ENCODE measurements around the gene ST3GAL2. TPM values are rescaled to one million over a fixed set of nuclear protein-coding genes. Genes with fewer than 3 reads are reported as not detected.

Gene ST3GAL2
- total and polyA plus RNA-seq, 2 donors (not counting 3 experiments of a cell fraction or from before 2014, with no cell fraction given) = 23.0 to 50.4 TPM

- no peaks in the 10 kb centered on the region for H3K79me2 ChIP-seq (ENCODE audit: control insufficient read depth, insufficient read depth, low read length)
- H3K9ac ChIP-seq (replicated peaks; ENCODE audit: extremely low read depth, insufficient read depth, low read length) = no peak overlapping the region
- H4K20me1 ChIP-seq (replicated peaks; ENCODE audit: control insufficient read depth, extremely low read depth, insufficient read depth, low read length) = no peaks in the 10 kb centered on the region
- no TSS peak for BruUV-seq (replicated peaks)
- no peak overlapping the region for H3K4me3 ChIP-seq (replicated peaks in 1 of 3; ENCODE audit: insufficient read depth in 1 of 3, low read depth in 1 of 3, low read length in 3 of 3)
- H3K4me1 ChIP-seq (ENCODE audit: control insufficient read depth, extremely low read depth, insufficient read depth, low read length) = peaks cover 23% of the 10 kb centered on the region
- H3K4me2 ChIP-seq (ENCODE audit: insufficient read depth, low read length) = peak overlapping the region; percentile 56
- no peaks in the 10 kb centered on the region for H3K9me3 ChIP-seq (replicated peaks; ENCODE audit: control insufficient read depth, insufficient read depth, low read length)
- TF ChIP-seq MYC (IDR thresholded peaks at IDR 0.05; ENCODE audit: low read depth, low read length) = no peak
- TF ChIP-seq FOS (IDR thresholded peaks at IDR 0.05; ENCODE audit: borderline replicate concordance, insufficient read depth, low read length) = peak; percentile 85
- peak; percentile 70 for TF ChIP-seq POLR2AphosphoS5 (IDR thresholded peaks at IDR 0.05; ENCODE audit: insufficient read depth, low read depth, low read length)
- TF ChIP-seq CTCF (IDR thresholded peaks at IDR 0.05; ENCODE audit: extremely low read depth in 1 of 2, insufficient read depth in 1 of 2, low read depth in 1 of 2, low read length in 2 of 2) = no peak
- TF ChIP-seq POLR2A (IDR thresholded peaks at IDR 0.05; ENCODE audit: low read depth, low read length) = no peak
- no peak for TF ChIP-seq MAX (IDR thresholded peaks at IDR 0.05; ENCODE audit: insufficient read depth, insufficient read length)
- no peak for TF ChIP-seq GATA2 (IDR thresholded peaks at IDR 0.05; ENCODE audit: insufficient read depth, insufficient read length, low read depth, low read length)
- no peak for TF ChIP-seq EZH2 (IDR thresholded peaks at IDR 0.05; ENCODE audit: borderline replicate concordance, low read depth, low read length, severe bottlenecking)
- peak; percentile 86 for TF ChIP-seq JUN (IDR thresholded peaks at IDR 0.05; ENCODE audit: borderline replicate concordance, insufficient read depth, insufficient read length, low read depth)
- DNase-seq (ENCODE audit: low read depth, low spot score) (peak; percentile 67), FAIRE-seq (peak; percentile 99)
- no peak overlapping the region for H2AFZ ChIP-seq (ENCODE audit: low read depth, low read length)
- H3K9me1 ChIP-seq (replicated peaks; ENCODE audit: control insufficient read depth, extremely low read depth, insufficient read depth, low read length) = no peaks in the 10 kb centered on the region
- peak overlapping the region; percentile 14 for H3K27ac ChIP-seq (ENCODE audit: insufficient read depth, low read depth, low read length)
- no peaks in the 10 kb centered on the region for H3K27me3 ChIP-seq (ENCODE audit: control insufficient read depth in 2 of 2, insufficient read depth in 2 of 2, low read length in 2 of 2)
- ChIA-PET POLR2A (no interaction called here), CTCF (interaction anchor here (0.6 to 1.8 kb wide), 6 partner anchors 22 to 106 kb away, joined by 3 to 6 read pairs (median 3); partner anchors contain the start of gene FCSK)
- dilution Hi-C loops (cut with MboI; ENCODE audit: extremely low pct_ligation_motif_present, low sequenced_read_pairs) = no loop called here
- intact Hi-C loops (cut with micrococcal nuclease) = loop anchor here (1.0 to 2.0 kb wide), 2 partner anchors 48 to 96 kb away; no protein-coding TSS in a partner anchor
- peaks cover 0 to 12% of the 10 kb centered on the region in 2 experiments for H3K36me3 ChIP-seq (ENCODE audit: control insufficient read depth in 2 of 2, extremely low read depth in 1 of 2, insufficient read depth in 2 of 2, low read length in 2 of 2)
Observed at GRCh38 chr16:70476272-70477020, 37.5 kb upstream of the ST3GAL2 start.

Data from endothelial cell of umbilical vein (primary cell).